Myocyte (in vitro differentiated cells): ENCODE measurements around the gene LRP2. TPM values are rescaled to one million over a fixed set of nuclear protein-coding genes. Genes with fewer than 3 reads are reported as not detected.
A peak's percentile ranks its signal among the peaks of the same experiment; 100 is the strongest.

Experiments
- DNase-seq: peaks from one replicate; pipeline ENCODE4 v3.0.0-alpha.2; 2012; ENCODE audit warnings: low read depth
- total RNA-seq: library from RNA; depleted of rRNA; stranded (reverse); fragments of >200 nt; gene quantifications from 2 replicates; pipeline ENCODE4 v1.2.3, GENCODE V29; 2014

Gene LRP2
- total RNA-seq, 1 donor from 2014 or later, result not detected

GRCh38 chr2:169129703-169130243 is 232.6 kb downstream of the LRP2 start:
- no peak for DNase-seq

- DNase-seq, result no peak
Measured at GRCh38 chr2:169119851-169120250, 242.5 kb downstream of the LRP2 start.

GRCh38 chr2:169119123-169119760 is 243.1 kb downstream of the LRP2 start:
- DNase-seq, result no peak

GRCh38 chr2:169118060-169118459 is 244.3 kb downstream of the LRP2 start:
- no peak for DNase-seq

- no peak for DNase-seq
Measured at GRCh38 chr2:169116993-169117392, 245.3 kb downstream of the LRP2 start.

GRCh38 chr2:169116327-169116726 is 246.0 kb downstream of the LRP2 start:
- DNase-seq, result no peak

- no peak for DNase-seq
Measured at GRCh38 chr2:169114056-169114455, 248.3 kb downstream of the LRP2 start.

GRCh38 chr2:169112841-169113240 is 249.5 kb downstream of the LRP2 start:
- DNase-seq, result no peak

- no peak for DNase-seq
Measured at GRCh38 chr2:169110916-169111315, 251.4 kb downstream of the LRP2 start.

GRCh38 chr2:169110419-169110818 is 251.9 kb downstream of the LRP2 start:
- DNase-seq, result no peak

GRCh38 chr2:169109502-169110409 is 252.6 kb downstream of the LRP2 start:
- DNase-seq, result peak; percentile 75

GRCh38 chr2:169108099-169108884 is 254.0 kb downstream of the LRP2 start:
- no peak for DNase-seq

GRCh38 chr2:169107645-169108044 is 254.7 kb downstream of the LRP2 start:
- no peak for DNase-seq

GRCh38 chr2:169106563-169107545 is 255.5 kb downstream of the LRP2 start:
- no peak for DNase-seq

- no peak for DNase-seq
Measured at GRCh38 chr2:169106134-169106533, 256.2 kb downstream of the LRP2 start.

GRCh38 chr2:169105476-169105875 is 256.9 kb downstream of the LRP2 start:
- no peak for DNase-seq

GRCh38 chr2:169104848-169105247 is 257.5 kb downstream of the LRP2 start:
- DNase-seq, result no peak

GRCh38 chr2:169095621-169096105 is 266.7 kb downstream of the LRP2 start:
- DNase-seq, result peak; percentile 73

- DNase-seq, result no peak
Measured at GRCh38 chr2:169094676-169095075, 267.7 kb downstream of the LRP2 start.

- peak; percentile 20 for DNase-seq
Measured at GRCh38 chr2:169093535-169093934, 268.8 kb downstream of the LRP2 start.
